Measurements from ENCODE around the gene DMRT3. TPM values are rescaled to one million over a fixed set of nuclear protein-coding genes. Genes with fewer than 3 reads are reported as not detected.
A peak's percentile ranks its signal among the peaks of the same experiment; 100 is the strongest.

DMRT3 gene
- total and polyA plus RNA-seq, 2 experiments from 2014 or later = 0.28 TPM; not detected in 1

- WGBS (ENCODE audit: low lambda C conversion rate, missing lambda C conversion rate) = 7% methylated on average over 29 of the region's 29 CpGs
- DNase-seq (ENCODE audit: low spot score) = no peak
- no peaks in the 10 kb centered on the region for H3K9me3 ChIP-seq (ENCODE audit: low read depth)
- no peaks in the 10 kb centered on the region for H3K36me3 ChIP-seq (replicated peaks; ENCODE audit: insufficient read depth, low read depth)
- no peak overlapping the region for H3K4me3 ChIP-seq
- no peaks in the 10 kb centered on the region for H3K79me2 ChIP-seq
- H3K9me2 ChIP-seq (replicated peaks; ENCODE audit: insufficient read depth) = no peaks in the 10 kb centered on the region
- H3K4me2 ChIP-seq = no peak overlapping the region
- no peak overlapping the region for H2AFZ ChIP-seq
- H4K20me1 ChIP-seq (ENCODE audit: insufficient read depth, poor library complexity, severe bottlenecking) = no peaks in the 10 kb centered on the region
- TF ChIP-seq CTCF (IDR thresholded peaks at IDR 0.05; ENCODE audit: poor library complexity) (no peak), EZH2 (IDR thresholded peaks at IDR 0.05; ENCODE audit: borderline replicate concordance) (peak; percentile 27), EZH2phosphoT487 (IDR thresholded peaks at IDR 0.05; ENCODE audit: low read depth, severe bottlenecking, unreplicated experiment) (peak; percentile 39)
- H3K27me3 ChIP-seq = peaks cover 98% of the 10 kb centered on the region
- no peak overlapping the region for H3K27ac ChIP-seq
- H3K4me1 ChIP-seq (ENCODE audit: insufficient read depth) = peaks cover 27% of the 10 kb centered on the region
These were observed 2.1 kb upstream of the DMRT3 start for GRCh38 chr9:974031-974995.

GRCh38 chr9:974996-975739 lies 1.3 kb upstream of the DMRT3 start:
- peaks cover 98% of the 10 kb centered on the region for H3K27me3 ChIP-seq
- TF ChIP-seq EZH2phosphoT487 (IDR thresholded peaks at IDR 0.05; ENCODE audit: low read depth, severe bottlenecking, unreplicated experiment) = peak; percentile 10
- no peak for TF ChIP-seq CTCF (IDR thresholded peaks at IDR 0.05; ENCODE audit: poor library complexity)
- no peaks in the 10 kb centered on the region for H3K9me3 ChIP-seq (ENCODE audit: low read depth)
- no peak overlapping the region for H3K27ac ChIP-seq
- no peak for DNase-seq (ENCODE audit: low spot score)
- H3K79me2 ChIP-seq = no peaks in the 10 kb centered on the region
- no peaks in the 10 kb centered on the region for H3K9me2 ChIP-seq (replicated peaks; ENCODE audit: insufficient read depth)
- H2AFZ ChIP-seq = no peak overlapping the region
- peaks cover 27% of the 10 kb centered on the region for H3K4me1 ChIP-seq (ENCODE audit: insufficient read depth)
- no peak overlapping the region for H3K4me3 ChIP-seq
- no peaks in the 10 kb centered on the region for H3K36me3 ChIP-seq (replicated peaks; ENCODE audit: insufficient read depth, low read depth)
- WGBS (ENCODE audit: low lambda C conversion rate, missing lambda C conversion rate) = 6% methylated on average over 24 of the region's 24 CpGs
- no peak overlapping the region for H3K4me2 ChIP-seq
- H4K20me1 ChIP-seq (ENCODE audit: insufficient read depth, poor library complexity, severe bottlenecking) = no peaks in the 10 kb centered on the region

- 4% methylated on average over 23 of the region's 23 CpGs for WGBS (ENCODE audit: low lambda C conversion rate, missing lambda C conversion rate)
- DNase-seq (ENCODE audit: low spot score) = no peak
- H3K4me2 ChIP-seq = peak overlapping the region; percentile 78
- no peaks in the 10 kb centered on the region for H3K9me2 ChIP-seq (replicated peaks; ENCODE audit: insufficient read depth)
- H3K4me3 ChIP-seq = no peak overlapping the region
- peaks cover 98% of the 10 kb centered on the region for H3K27me3 ChIP-seq
- H3K27ac ChIP-seq = no peak overlapping the region
- H3K9me3 ChIP-seq (ENCODE audit: low read depth) = no peaks in the 10 kb centered on the region
- no peaks in the 10 kb centered on the region for H4K20me1 ChIP-seq (ENCODE audit: insufficient read depth, poor library complexity, severe bottlenecking)
- no peaks in the 10 kb centered on the region for H3K36me3 ChIP-seq (replicated peaks; ENCODE audit: insufficient read depth, low read depth)
- H3K4me1 ChIP-seq (ENCODE audit: insufficient read depth) = peaks cover 27% of the 10 kb centered on the region
- peak overlapping the region; percentile 56 for H2AFZ ChIP-seq
- H3K79me2 ChIP-seq = no peaks in the 10 kb centered on the region
- TF ChIP-seq EZH2 (IDR thresholded peaks at IDR 0.05; ENCODE audit: borderline replicate concordance) (peak; percentile 100), EZH2phosphoT487 (IDR thresholded peaks at IDR 0.05; ENCODE audit: low read depth, severe bottlenecking, unreplicated experiment) (peak; percentile 80), CTCF (IDR thresholded peaks at IDR 0.05; ENCODE audit: poor library complexity) (no peak)
These were observed 656 bp upstream of the DMRT3 start for GRCh38 chr9:975740-976257.
